Stimulated activated CD4-positive, alpha-beta T cell treated with anti-CD3 and anti-CD28 coated beads, TNF-alpha, amount 100 ng/mL, for 1 hour (primary cell): ENCODE results near the gene PPP2R2C.

Source experiments
- DNase-seq, 3 donors: peaks; one replicate each; pipeline ENCODE4 v3.0.0-alpha.2; 2020; ENCODE audit warnings: low read depth in 3 of 3, low spot score in 1 of 3

PPP2R2C gene

DNA sequence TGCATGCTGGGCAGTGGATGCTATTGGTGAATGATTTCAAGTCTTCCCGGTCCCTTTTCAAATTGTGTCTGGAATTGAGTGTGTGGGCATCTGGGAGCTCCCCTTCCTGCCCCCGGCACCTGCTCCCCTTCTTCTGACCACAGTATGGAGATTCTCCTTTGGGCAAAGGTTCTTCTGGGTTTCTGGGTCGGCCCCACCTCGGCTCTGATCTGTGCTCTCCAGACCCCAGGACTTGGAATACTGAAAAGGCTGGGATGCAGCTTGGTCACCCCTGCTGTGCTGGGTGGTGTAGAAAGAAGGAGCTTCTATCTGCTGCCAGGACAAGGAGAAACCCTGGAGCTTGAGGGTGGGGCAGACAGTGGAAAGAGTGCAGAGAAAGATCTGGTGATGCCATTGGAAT lies 124.0 kb downstream of the PPP2R2C start:
- no peak for DNase-seq

DNA sequence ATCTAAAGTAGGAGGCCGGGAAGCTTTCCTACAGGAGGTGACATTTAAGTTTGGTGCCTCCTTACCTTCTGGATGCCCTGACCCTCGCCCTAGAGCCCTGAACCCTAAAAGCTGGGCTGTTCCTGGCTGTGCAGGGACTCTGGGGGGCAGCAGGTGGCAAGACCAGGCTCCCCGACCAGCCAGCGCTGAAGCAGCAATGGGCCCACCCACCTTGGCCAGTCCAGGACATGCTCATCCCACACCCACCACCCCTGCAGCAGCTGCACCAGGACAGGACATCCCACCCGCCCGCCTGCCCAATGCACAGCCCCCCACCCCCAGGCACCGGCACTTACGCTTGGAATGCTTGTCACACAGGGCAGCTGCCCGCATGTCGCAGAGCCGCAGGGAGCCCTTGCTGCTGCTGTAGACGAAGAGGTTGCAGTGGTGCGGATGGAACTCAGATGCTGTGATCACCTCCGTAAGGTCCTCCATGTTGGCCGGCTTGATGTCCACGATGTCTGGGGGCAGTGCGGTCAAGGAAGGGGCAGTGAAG lies 124.8 kb downstream of the PPP2R2C start:
- DNase-seq = no peak

DNA sequence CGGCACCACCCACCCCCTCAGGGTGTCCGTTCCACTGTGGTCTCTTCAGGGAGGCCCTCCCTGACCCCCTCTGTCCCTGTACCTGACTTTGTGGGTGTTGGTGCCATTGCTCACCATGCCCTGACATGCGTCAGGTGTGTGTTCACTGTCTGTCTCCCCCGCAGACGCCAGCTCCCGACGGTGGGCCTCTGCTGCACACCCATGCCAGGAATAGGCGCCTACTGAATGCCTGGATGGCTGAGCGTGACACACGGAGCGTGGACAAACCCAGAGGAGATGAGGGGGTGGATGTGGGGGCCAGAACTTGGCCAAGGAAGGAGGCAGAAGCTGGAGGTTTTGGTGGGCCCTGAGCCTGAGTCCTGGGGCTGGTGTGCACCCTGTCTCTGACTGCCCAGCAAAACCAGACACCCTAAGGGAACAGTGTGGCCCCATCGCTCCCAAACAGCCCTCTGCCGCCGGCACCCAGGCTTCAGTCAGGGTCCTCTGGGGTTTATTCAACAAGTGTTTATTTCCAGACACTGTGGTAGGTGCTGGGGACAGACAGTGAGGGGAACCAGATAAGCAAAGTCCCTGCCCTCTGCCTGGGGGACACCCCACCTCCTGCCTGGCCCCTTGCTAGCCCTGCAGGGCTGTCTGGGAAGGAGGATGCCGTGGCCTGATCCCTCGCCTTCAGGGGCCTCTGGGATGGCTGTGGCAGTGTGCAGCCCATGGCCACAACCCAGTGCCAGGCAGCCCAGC lies 125.9 kb downstream of the PPP2R2C start:
- no peak for DNase-seq

DNA sequence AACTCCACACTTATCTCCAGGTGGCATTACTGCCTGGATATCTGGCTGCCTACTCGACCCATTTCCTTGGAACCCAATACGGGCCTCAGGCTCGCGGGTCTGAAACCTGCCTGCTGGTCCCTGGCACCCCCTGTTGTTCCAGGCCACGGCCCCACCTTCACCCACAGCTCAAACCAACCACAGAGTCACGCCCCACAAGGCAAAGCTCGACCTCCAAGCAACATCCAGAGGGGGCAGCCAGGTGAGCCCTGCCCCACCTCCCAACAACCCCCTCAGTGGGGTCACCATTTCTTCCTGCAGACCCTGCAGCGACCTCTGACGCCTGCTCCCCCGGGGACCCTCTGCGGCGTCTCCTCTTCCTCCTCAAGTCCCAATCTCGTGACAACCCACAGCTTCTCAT lies 126.5 kb downstream of the PPP2R2C start:
- no peak for DNase-seq

DNA sequence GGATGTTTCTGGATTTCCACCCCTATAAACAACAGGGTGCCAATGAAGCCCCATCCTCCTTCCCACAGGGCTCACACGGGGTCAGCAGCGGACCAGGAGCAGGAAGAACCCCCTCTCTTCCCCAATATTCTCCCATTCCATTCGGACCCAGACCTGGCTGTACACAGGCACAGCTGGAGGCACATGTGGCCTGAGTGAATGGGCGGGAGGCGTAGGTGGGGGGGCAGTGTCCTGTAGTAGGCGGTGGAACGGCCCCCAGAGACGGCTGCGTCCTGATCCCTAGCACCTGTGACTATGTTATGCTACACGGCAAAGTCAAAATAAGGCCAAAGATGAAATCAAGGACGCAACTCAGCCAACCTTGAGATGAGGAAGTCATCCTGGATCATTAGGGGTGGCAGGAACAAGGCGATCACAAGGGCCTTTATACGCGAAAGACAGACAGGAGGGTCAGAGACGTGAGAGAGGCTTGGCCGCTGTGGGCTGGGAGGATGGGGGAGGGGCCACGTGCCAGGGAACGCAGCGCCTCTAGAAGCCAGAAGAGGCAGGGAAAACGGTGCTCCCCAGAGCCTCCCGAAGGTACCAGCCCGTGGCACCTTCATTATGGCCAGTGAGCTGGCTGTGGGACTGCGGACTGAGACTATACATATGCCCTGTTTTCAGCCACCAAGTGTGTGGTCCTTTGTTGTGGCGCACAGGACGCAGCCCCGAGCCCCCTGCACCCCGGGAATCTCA lies 127.2 kb downstream of the PPP2R2C start:
- no peak for DNase-seq

DNA sequence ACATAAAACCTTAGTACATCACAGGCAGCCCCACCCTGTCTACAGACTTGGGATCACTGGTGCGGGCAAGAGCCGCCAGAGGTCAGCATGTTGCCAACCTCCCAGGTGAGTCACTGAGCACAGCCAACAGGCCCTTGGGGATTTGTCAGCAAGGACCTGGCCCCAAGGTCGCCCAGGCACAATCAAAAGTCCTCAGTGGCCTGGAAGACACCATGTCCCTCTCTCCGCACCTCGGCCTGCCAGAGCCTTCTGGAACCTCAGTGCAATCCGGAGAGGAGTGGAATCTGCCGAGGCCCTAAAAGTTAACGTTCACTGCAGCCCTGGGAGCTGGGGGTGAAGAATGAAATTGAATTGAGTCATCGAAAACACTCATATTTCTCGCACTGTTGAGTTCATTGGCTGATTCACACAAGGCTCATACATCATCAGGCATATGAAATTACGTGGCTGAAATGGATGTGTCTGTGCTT lies 128.4 kb downstream of the PPP2R2C start:
- DNase-seq = no peak

DNA sequence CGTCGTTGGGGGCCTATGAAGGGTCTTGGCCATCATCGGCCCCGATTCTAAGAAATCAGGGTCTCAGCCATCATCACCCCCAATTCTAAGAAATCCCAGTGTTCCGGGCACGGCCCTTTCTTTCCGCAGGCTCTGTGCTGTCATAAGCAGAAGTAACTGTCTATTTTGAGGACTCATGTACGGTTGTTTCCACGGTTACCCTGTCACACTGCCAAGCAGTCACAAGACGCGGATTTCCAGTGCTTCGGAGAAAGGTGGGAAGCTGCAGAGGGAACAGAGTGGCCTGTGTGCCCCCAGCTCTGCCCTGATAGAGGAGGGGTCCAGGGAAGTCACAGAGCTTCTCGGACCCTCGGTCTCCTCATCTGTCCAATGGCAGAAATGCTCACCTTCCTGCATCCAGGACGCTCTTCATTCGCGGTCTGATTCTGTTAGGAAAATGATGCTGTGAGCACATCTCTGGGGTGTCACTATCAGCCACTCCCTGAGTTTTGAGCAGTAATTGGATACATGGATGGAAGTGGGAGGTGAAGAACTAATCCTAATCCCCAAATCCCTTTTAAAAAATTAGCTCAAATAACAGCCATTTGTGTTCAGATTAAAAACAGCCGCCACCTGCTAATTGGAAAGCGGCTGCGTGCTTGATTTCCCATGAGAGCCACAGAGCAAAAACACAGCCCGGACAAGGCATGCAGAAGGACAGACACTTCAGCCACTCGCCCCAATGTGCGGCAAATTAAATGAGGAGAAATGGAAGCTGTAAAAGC lies 129.7 kb downstream of the PPP2R2C start:
- DNase-seq = no peak

DNA sequence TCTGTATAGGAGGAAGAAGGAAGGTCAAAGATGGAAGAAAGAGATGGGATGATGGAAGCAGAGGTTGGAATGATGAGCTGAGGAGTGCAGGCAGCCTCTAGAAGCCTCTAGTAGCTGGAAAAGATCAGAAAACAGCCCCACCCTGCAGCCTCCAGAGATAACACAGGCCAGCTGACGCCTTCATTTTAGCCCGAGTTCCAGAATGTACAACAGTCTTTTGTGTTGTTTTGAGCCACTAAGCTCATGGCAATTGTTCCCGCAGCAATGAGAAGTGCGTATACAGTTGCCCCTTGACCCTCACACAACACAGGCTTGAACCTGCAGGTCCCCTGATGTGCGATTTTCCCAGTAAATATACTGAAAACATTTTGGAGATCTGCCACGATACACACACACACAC lies 130.7 kb downstream of the PPP2R2C start:
- DNase-seq = no peak

DNA sequence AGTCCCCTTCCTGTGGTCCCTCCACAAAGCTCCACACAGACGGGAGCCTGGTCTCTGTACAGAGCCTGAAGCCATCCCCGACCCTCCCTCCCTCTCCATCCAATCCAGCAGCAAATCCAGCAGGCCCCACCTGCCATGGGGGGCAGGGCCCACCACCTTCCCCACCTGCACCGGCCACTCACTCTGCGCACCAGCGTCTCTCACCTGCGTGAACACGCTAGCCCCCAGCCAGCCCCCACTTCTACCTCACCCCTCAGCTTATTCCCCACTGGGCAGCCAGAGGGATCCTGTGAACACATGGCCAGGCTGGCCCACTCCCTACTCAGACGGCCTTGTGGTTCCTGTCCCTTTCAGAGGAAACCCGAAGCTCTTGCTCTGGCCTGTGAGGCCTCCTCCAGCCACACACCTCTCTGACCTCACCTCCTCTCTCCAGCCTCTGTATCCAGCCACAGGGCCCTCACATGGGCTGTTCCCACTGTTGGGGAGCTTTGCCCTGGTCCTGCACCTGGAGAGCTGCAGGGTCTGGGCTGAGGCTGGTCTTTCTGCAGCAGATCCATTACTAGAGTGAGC lies 131.9 kb downstream of the PPP2R2C start:
- DNase-seq = no peak

DNA sequence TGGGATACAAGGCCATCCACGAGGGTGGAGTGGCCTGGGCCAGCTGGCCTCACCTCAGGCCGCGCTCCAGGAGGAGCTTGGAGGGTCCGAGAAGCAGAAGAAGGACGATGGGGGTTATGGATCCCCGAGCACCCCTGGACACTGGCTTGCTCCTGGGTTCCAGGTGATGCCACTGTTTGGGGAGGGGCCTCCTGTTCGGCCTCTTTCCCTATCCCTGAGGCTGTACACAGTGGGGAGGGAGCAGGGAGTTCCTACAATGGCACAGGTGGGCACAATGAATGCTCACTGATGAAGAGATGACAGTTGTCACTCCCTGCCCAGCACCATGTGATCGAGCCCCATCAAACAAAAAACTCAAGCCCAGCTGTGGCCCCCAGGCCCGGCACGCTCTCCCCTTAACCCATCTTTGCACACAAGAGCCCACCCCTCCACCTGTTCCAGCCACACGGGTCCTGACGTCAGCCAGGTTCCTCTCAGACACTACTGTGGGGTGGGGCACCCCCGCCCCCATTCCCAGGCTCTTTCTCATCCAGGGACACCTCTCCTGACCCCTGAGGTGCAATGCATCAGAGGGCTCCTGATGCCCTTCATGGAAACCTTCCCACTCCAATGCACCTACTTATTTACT lies 132.5 kb downstream of the PPP2R2C start:
- no peak for DNase-seq

DNA sequence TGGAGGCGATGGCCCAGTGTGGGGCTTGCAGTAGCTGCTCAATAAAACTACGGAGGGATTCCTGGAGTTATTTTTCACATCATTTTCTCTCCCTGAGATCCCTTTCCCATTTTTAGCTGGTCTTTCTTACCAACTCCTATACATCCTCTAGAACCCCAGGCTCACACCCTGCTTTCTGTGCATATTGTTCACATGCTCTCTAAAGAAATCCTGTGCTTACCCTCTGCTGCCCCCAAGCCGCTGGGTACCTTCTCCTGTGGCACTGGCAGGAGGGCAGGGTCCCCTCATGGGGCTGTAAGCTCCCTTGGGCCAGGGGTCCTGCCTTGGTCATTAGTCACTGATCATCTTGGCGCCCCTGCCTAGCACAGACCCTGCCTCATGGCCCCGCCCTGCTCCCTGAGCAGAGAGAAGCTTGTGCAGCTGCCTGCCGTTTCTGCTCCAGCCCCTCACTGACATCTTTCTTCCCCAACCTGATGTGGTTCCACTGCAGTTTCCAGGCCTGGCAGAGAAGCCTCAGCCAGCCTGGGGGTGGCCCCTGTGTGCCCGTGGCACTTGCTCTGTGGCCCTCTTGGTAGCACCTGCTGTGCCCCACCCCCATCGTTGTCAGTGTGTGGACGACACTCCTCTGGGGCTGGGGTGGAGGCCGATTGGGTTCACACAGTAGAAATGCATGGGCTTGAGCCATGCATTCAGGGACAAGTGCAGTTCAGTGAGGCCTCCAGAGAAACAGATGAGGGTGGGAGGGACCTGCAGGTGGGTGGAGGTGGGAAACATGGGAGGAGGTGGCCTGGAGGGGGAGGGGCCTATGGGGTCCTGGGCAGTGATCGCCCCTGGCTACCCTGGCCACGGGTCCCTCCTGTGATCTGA lies 133.2 kb downstream of the PPP2R2C start:
- DNase-seq = no peak

DNA sequence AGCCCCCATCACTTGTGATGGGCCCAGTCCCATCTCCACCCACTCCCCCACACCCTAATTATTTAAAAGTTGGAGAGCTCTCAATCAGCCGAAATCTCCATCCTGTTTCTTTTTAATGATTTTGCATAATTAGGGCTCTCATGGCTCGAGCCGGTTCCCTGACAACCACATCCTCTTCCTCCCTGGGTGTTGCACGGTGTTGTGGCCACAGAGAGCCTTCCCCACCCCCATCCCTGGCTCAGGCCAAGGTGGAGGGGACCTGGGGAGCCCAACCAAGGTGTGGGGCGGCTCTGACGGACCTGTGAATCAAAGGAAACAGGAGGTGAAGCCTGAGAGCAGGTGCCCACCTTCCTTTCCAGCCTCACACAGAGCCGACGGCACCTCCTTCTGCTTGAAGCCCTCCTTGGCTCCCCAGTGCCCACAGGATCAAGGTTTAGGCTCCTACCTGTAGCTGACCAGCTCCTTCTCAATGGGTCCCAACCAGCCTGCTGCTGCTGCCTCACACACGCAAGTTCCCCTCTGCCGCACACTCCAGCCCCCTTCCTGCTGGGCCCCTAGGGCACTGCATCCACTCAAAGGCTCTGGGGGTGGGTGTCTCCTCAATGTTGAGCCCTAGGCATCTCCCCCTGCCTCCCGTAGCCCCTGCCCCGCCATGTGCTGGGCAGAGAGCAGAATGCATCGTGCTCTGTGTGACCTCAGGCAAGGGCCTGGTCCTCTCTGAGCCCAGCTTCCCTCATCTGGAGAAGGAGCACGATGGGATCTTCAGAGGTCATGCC lies 134.1 kb downstream of the PPP2R2C start:
- no peak for DNase-seq

DNA sequence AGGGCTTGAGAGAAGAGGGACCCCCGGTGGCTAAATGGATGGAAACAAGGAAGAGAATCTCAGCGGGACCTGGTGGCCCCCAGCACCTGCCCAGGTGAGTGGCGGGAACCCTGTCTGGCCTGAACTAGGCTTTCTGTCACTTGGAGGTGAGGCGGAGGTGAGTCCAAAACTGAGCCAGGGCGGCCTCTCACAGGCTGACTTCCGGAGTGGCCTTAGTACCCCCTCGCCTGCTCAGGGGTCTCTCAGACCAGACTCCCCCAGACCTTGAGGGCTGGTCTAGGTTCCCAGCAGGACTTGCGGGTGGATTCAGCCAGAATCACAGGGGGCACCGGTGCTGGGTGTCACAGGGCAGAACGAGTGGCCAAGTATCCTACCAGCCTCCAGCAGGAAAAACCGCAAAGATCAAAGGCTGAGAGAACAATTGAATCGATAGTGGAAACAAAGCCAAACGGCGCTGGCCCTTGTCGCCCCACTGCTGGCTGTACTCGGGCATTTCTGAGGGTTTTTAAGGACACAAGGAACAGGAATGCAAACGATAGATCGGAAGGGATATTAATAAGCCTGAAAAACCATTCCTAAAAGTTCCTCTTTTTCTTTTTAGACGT lies 135.0 kb downstream of the PPP2R2C start:
- DNase-seq = no peak

DNA sequence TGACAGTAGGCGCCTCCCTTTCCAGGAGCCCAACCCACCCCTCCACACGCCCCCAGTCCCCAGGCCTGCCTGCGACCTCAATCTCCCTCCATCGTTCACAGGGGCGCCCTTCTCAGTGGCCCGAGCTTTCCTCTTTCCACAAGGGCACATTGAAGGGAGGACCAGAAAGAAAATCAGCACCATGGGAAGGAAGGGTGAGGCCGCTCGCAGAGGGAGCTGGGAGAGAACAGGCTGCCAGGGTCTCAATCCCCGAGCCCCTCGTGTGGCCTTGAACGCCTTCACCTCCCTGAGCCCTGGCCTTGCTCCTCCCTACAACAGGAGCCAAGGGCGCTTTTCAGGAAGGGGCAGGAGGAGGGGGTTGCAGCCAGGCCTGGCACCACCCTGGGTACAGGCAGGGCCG lies 136.2 kb downstream of the PPP2R2C start:
- no peak for DNase-seq

DNA sequence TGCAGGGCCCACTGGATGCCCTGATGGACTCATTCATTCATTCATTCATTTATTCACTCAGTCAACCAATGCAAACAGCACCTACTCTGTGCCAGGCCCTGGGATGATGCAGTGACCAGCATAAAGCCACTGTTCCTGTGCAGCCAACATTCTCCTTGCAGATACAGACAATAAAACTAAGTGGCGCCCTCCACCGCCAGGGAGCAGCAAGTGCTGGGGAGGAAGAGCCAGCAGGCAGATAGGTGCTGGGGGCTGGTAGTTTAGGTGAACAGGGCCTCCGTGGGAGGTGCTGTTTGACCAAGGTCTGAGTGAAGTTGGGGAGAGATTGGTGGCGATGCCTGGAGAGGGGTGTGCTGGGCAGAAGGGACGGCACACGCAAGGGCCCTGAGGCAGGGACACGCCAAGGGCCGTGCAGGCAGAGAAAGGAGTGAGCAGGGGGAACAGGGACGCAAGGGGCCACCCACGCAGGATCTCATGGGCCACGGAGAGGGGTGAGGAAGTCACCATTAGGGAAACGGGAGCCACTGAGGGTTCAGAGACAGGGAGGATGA lies 137.3 kb downstream of the PPP2R2C start:
- no peak for DNase-seq

DNA sequence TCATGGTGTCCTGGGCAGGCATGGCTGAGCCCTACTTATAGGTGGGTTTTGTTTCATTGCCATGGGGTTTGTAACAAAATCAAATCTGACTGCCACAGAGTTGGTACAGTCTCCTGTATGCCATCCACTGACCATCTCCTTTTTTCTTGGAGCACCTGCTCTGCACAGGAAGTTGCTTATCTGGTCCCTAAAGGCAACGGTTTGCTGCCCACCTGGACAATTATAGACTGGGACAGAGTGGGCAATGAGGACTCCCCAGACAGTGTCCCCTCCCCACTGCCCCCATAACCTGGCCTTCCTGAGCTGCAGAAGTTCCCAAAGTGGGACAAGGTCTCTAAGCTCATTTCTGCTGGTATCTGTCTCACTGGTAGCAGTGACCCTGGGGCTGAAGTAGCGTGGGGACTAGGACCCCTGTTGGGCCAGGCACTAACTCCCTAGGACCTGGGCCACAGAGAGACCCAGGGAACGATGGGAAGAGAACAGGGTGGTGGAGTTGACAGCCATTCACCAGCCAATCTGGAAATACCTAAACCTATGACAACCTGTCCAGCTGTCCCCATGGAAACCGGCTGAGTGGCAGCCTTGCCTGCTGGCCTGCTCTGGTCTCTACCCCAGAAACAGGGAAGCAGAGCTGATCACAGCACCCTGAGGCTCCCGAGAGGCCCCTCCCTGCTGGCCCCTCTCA lies 138.1 kb downstream of the PPP2R2C start:
- no peak for DNase-seq

DNA sequence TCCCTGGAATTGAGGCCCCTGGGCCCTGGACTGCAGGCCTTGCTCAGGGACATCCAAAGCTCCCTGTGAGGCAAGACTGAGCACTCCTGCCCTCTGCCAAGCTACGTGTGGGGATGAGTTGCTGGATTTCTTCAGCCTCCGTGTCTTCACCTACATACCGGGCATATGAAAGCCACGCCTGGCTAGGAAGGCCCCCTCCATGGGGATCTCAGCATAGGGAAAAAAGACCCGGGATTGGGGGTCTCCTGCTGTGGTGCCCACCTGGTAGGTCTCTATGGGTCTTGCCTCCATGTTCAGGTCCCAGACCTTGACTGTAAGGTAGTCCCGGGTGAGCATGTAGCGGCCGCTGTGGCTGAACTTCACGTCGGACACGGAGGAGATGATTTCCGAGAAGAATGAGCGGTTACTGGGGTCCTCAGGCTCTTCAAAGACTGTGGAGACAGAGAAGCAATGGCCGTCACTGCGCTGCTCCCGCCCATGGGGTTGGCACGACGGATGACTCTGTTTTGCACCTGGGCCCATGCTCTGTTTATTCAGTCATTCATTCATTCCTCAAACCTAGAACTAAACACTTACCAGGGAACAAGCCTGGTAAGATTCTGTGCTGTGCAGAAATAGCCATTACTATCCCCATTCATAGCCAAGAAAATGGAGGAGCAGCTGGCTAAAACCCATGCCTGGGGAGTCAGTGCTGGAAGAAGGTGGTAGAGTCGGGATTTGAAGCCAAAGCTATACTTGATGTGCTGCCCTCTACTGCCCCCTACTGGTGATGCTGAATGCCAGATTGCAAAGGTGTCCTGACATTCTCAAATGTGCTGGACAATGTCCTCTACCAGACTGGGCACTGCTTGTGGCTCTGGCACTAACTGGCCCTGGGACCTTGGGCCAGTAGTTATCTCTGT lies 138.9 kb downstream of the PPP2R2C start:
- DNase-seq = no peak
